ENCODE measurements around the gene DUXA.

Gene DUXA

DNA sequence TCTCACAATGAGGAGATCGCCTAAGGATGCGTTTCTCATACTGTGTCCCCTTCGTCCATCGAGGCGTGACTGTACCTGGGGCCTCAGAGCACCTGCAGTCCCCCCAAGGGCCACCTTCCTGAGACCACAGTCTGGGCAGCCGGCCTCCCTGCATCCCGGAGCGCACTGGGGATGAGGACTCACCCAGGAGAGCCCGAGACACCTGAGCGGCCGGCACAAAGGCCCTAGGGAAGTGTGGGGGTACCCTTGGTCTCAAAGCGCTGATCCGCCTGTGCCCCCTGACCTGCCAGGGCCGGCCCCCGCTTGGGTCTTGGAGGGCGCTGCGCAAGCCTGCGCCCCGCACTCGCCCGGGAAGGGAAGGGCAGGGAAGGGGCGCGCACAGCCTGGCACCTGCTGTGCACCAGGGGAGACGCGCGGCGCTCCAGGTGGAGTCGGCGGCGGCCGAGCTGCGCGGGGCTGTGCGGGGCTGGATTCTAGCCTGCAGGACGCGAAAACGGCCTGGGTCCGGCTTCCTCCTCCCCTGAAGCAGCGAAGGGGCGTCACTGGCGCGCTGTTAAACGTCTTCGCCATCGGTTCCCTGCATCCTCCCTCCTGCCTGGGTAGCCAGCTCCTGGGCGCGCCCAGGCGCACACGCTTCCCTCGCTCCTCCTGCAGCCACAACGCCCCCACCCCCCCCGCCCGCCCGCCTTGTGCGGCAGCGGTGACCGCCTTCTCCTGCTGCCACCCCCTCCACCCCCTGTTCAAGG, 61.1 kb downstream of the DUXA start:
- no peak for DNase-seq (ENCODE audit: low spot score)

Measured in GM03348 (cell line).